Ascending aorta (tissue), 2 donors: ENCODE data around the gene ZNF275. TPM values are rescaled to one million over a fixed set of nuclear protein-coding genes. Genes with fewer than 3 reads are reported as not detected.
"Not testable (repeated sequence)": the region's sequence is repeated elsewhere in the genome, so short reads cannot be mapped to it uniquely, and the experiment has no call there.

Experiments used
- DNase-seq, 2 donors: peaks; one replicate each; pipeline ENCODE4 v3.0.0-alpha.2; 2019; ENCODE audit warnings: low spot score in 2 of 2
- H3K27ac ChIP-seq, 2 donors: fragments of 200-600 bp; sonication (generic); one replicate each; pipeline ENCODE4 v1.5.1; 2016 to 2017; ENCODE audit warnings: mild to moderate bottlenecking in 1 of 2
- H3K27me3 ChIP-seq: fragments of 200-600 bp; sonication (generic); one replicate; pipeline ENCODE4 v1.5.1; 2017
- H3K36me3 ChIP-seq, 2 donors: fragments of 200-600 bp; sonication (generic); one replicate each; pipeline ENCODE4 v1.5.1; 2016
- H3K4me1 ChIP-seq, 2 donors: fragments of 200-600 bp; sonication (generic); one replicate each; pipeline ENCODE4 v1.5.1; 2016 to 2017; ENCODE audit warnings: mild to moderate bottlenecking in 1 of 2
- H3K4me3 ChIP-seq, 2 donors: fragments of 200-600 bp; sonication (generic); one replicate each; pipeline ENCODE4 v1.5.1; 2016 to 2017; ENCODE audit warnings: mild to moderate bottlenecking in 1 of 2
- H3K9me3 ChIP-seq, 2 donors: fragments of 200-600 bp; sonication (generic); one replicate each; pipeline ENCODE4 v1.5.1; 2016
- CTCF ChIP-seq, 3 experiments: fragments of 200-600 bp in 2 of 3; fragments of 450-650 bp in 1 of 3; sonication (generic) in 2 of 3; IDR thresholded peaks; one replicate each; pipeline ENCODE4 v1.5.1; 2016 to 2019; ENCODE audit warnings: antibody characterized with exemption in 3 of 3, mild to moderate bottlenecking in 1 of 3, moderate library complexity in 1 of 3
- intact Hi-C: fragments of 100-400 bp; cut with DNase I; formaldehyde crosslinking; loops from one replicate; pipeline ENCODE4 v1.15.1; 2023
- total RNA-seq: library from RNA; depleted of rRNA; stranded (reverse); fragments of >200 nt; gene quantifications from one replicate; pipeline ENCODE4 v1.1.0, GENCODE V29; 2016

Gene ZNF275
- total RNA-seq, 1 donor from 2014 or later = 2.2 TPM

GRCh38 chrX:153387987-153388721 is 54.2 kb downstream of the ZNF275 start:
- no peaks in the 10 kb centered on the region for H3K4me1 ChIP-seq
- no peaks in the 10 kb centered on the region for H3K36me3 ChIP-seq
- H3K9me3 ChIP-seq = no peaks in the 10 kb centered on the region
- H3K4me3 ChIP-seq = no peak overlapping the region
- peak in 1 of 2 donors; percentile 50 for DNase-seq
- intact Hi-C loops = no loop called here
- H3K27ac ChIP-seq = no peak overlapping the region
- no peaks in the 10 kb centered on the region for H3K27me3 ChIP-seq
- no peak for TF ChIP-seq CTCF (IDR thresholded peaks at IDR 0.05)

- no peak for TF ChIP-seq CTCF (IDR thresholded peaks at IDR 0.05)
- Histone ChIP-seq H3K27me3 (no peaks in the 10 kb centered on the region), H3K27ac (no peak overlapping the region), H3K9me3 (no peaks in the 10 kb centered on the region), H3K4me1 (no peaks in the 10 kb centered on the region), H3K4me3 (no peak overlapping the region), H3K36me3 (no peaks in the 10 kb centered on the region)
- intact Hi-C loops = no loop called here
- peak in 1 of 2 donors; percentile 44 for DNase-seq
Observed at GRCh38 chrX:153388722-153389459, 54.9 kb downstream of the ZNF275 start.

GRCh38 chrX:153389460-153389768 is 55.5 kb downstream of the ZNF275 start:
- H3K27me3 ChIP-seq, H3K36me3 ChIP-seq, H3K27ac ChIP-seq, intact Hi-C loops, DNase-seq, H3K9me3 ChIP-seq, H3K4me3 ChIP-seq, H3K4me1 ChIP-seq: not testable (repeated sequence)

- intact Hi-C loops = no loop called here
- no peak for DNase-seq
- TF ChIP-seq CTCF (IDR thresholded peaks at IDR 0.05) = no peak
Observed at GRCh38 chrX:153392642-153393321, 58.8 kb downstream of the ZNF275 start.

GRCh38 chrX:153394612-153395011 is 60.7 kb downstream of the ZNF275 start:
- intact Hi-C loops = no loop called here
- Histone ChIP-seq H3K27me3 (peaks cover 8% of the 10 kb centered on the region), H3K4me1 (no peaks in the 10 kb centered on the region), H3K27ac (no peak overlapping the region), H3K36me3 (no peaks in the 10 kb centered on the region), H3K4me3 (no peak overlapping the region), H3K9me3 (no peaks in the 10 kb centered on the region)
- no peak for TF ChIP-seq CTCF (IDR thresholded peaks at IDR 0.05)
- no peak for DNase-seq

More at GRCh38 chrX:153392642-153393321, 58.8 kb downstream of the ZNF275 start:
- H3K27ac ChIP-seq = no peak overlapping the region
- peaks cover 8% of the 10 kb centered on the region for H3K27me3 ChIP-seq
- no peaks in the 10 kb centered on the region for H3K4me1 ChIP-seq
- no peak overlapping the region for H3K4me3 ChIP-seq
- H3K9me3 ChIP-seq = no peaks in the 10 kb centered on the region
- no peaks in the 10 kb centered on the region for H3K36me3 ChIP-seq
